Ovary (tissue), 3 donors: ENCODE results near the gene OR1K1.

Experiments
- POLR2A ChIP-seq: fragments of 450-650 bp; IDR thresholded peaks from one replicate; pipeline ENCODE4 v1.6.1; 2017; ENCODE audit warnings: antibody characterized with exemption, mild to moderate bottlenecking, moderate library complexity
- TF ChIP-seq, protein P1 (sequence below), 3 donors: fragments of 450-650 bp in 2 of 3; fragments of 200-600 bp in 1 of 3; IDR thresholded peaks; one replicate each; pipeline versions ENCODE4 v1.5.1 to v1.8.0; 2016 to 2022; ENCODE audit warnings: antibody characterized with exemption in 3 of 3, mild to moderate bottlenecking in 1 of 3
- donor health status: DM: no; HTN: no; CAD: no.

DNA sequence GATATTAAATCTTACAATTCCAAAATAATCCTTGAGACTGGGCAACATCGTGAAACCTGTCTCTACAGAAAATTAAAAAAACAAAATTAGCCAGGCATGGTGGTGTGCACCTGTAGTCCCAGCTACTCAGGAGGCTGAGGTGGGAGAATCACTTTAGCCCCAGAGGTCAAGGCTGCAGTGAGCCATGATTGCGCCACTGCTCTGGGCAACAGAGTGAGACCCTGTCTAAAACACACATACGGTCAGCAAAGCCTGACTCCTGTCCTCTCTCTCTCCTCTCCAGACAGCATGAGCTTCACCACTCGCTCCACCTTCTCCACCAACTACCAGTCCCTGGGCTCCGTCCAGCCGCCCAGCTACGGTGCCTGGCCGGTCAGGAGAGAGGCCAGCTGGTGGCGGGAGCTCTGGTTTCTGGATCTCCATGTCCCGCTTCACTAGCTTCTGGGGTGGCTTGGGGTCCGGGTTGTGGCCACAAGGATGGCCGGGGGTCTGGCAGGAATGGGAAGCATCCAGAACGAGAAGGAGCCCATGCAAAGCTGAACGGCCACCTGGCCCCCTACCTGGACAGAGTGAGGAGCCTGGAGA is 37.4 kb downstream of the OR1K1 start:
- TF ChIP-seq, protein P1, sequence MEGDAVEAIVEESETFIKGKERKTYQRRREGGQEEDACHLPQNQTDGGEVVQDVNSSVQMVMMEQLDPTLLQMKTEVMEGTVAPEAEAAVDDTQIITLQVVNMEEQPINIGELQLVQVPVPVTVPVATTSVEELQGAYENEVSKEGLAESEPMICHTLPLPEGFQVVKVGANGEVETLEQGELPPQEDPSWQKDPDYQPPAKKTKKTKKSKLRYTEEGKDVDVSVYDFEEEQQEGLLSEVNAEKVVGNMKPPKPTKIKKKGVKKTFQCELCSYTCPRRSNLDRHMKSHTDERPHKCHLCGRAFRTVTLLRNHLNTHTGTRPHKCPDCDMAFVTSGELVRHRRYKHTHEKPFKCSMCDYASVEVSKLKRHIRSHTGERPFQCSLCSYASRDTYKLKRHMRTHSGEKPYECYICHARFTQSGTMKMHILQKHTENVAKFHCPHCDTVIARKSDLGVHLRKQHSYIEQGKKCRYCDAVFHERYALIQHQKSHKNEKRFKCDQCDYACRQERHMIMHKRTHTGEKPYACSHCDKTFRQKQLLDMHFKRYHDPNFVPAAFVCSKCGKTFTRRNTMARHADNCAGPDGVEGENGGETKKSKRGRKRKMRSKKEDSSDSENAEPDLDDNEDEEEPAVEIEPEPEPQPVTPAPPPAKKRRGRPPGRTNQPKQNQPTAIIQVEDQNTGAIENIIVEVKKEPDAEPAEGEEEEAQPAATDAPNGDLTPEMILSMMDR (IDR thresholded peaks at IDR 0.05), result no peak
- no peak for TF ChIP-seq POLR2A
